HG02943 (cell line): ENCODE measurements around the gene AUTS2.

Experiments used
- ATAC-seq: cut with Tn5 transposase; IDR thresholded peaks from one replicate; pipeline ENCODE4 v1.9.1; 2021; ENCODE audit warnings: mild to moderate bottlenecking, low read depth, moderate library complexity; ENCODE audit not compliant: unreplicated experiment

AUTS2 gene

DNA sequence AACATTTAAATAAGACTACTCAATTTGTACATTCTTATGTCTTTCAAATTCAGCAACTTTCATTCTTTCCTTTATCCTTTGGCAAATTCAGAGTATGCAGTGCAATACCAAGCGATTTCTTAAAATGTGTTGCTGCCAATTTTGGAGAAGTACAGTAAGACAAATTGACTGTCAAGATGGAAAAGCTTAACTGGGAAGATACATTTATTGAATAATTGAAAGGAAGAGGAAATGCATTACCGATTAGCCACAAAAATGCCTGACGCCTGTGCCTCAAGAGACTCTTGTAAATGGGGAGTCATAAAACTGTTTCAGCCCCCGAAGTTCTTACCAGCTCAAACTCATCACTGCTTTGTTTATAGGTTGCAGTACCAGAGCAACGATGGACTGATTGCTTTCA is 1160.4 kb downstream of the AUTS2 start:
- no peak for ATAC-seq

DNA sequence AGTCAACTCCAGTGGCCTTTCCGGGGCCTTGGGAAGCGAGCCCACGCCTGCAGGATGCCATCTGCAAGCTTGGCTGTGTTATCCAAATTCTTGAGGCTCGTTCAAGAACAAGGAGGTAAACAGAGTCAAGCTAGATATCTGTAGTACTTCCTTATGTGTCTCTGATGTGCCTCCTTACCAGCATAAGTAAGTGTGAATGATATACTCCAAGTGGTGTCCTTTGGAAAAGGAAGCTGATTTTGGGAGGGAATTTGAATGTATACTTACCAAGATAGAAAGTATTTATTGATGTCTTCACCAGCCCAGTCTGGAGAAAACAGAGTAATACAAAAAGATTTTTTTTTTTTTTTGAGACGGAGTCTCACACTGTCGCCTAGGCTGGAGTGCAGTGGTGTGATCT is 1161.4 kb downstream of the AUTS2 start:
- no peak for ATAC-seq

DNA sequence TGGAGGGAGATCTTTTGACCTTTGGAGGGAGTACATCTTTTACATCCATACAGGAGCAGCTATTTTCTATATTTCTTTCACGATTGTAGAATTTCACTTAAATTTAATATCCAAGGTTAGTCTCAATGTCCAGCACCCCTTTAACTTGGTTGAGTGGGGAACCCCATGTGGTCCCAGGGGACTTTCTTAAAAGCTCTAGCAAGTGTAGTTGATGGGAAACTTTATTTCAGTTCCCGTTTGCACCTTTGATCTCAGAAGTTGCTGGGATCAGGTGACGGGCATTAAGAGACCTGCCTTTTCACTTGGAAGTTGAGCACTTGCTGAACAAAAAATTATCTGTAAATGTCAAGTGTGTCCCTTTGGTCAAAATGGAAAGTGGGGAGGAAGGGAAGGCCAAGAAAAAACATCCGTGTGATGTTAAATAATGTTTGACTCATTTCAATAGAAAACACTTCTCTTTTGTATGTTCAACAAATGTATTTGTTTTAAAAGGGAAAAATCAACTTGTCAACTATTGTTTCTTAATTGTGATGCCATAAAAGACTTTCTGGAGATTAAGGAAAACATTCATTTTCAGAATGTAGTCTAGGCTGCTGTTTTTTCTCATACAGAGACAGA is 1163.5 kb downstream of the AUTS2 start:
- no peak for ATAC-seq

DNA sequence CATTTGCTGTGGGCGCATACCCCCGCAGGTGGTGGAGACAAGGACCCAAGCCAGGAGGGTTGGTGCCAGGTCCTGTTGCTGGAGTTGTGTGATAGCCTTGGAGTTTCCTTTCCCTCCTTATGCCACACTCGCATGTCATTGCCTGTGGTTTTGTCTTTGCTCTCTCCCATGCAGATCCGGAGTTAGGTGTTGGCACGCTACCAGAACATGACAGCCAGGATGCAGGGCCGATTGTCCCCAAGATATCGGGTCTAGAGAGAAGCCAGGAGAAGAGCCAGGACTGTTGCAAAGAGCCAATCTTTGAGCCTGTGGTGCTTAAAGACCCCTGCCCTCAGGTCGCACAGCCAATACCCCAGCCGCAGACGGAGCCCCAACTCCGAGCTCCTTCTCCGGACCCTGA is 1164.4 kb downstream of the AUTS2 start:
- ATAC-seq, result no peak

DNA sequence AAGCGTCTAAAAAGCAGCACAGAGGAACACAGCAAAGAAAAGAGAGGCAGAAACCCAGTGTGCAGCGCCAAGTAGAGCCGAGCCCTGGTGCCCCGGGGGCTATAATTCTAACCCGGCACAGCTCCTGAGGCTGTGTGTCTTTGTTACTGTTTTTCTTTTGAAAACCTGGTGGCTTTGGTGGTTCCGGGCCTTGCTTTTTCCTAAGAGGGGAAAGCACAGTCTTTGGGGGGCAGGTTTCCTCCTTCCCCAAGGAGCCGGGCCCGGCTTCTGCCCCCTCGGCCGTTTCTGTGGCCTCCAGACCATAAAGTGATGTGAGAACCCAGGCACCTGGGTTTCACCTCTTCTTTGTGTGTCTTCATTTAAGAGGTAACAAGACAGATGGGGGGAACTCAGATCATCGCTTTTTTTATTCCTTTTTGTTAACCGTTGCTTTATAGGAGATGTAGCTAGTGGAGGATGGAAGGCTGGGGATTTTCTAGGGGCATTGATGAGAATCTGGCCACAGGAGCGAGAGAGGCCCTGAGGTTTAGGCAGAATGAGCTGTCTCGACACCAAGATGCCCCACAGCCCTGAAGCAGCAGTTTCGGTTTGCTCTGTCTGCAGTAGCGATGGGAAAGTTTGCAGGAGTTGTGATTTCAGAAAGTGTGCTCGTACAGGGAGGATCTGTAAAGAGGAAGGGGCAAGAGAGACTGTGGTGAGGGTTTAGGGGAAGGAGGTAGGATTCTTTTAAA is 1165.9 kb downstream of the AUTS2 start:
- ATAC-seq, result peak; percentile 75

DNA sequence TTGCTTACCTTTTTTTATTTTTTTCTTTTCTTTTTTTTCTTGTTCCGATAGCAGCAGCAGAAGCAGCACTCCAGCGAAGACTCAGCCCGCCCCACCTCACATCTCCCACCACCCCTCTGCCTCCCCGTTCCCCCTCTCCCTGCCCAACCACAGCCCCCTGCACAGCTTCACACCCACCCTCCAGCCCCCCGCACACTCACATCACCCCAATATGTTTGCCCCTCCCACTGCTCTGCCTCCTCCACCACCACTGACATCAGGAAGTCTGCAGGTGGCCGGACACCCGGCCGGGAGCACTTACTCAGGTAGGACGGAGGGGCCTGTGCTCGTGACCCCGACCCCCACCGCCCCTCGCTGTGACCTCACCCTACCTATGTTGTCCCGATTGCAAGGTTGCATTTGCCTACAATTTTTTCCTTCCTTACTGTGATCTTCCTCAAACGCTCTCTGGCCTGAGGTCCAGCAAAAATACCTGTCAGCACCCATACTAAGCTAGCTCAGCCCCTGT is 1166.5 kb downstream of the AUTS2 start:
- ATAC-seq, result no peak

DNA sequence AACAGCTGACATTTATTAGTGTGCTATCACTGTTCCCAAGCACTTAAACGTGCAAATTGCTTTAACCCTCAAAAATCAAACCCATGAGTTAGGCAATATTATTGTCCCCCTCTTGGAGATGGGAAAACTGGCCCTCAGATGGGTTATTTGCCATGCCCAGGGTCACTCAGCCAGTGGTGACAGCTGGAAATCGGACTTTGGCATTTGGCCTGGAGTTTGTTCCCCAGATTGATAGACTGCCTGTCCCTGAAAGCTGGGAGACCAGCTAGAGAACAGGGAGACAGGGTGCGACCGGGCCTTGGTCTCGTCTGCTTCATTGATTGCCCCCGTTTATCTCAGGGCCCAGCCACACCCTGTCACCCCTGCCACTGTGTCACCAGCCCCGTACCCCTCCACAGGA is 1167.4 kb downstream of the AUTS2 start:
- ATAC-seq, result no peak

DNA sequence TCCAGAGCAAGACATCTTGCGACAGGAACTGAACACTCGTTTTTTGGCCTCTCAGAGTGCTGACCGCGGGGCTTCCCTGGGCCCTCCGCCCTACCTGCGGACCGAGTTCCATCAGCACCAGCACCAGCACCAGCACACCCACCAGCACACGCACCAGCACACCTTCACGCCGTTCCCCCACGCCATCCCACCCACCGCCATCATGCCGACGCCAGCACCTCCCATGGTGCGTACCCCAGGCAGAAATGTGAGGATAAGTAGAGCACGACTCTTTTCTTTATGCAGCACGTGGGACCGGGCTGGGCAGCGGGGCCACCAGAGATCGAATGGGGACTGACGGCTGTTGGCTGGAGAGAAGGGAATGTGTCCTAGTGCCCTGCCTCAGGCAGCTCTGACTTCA is 1167.8 kb downstream of the AUTS2 start:
- no peak for ATAC-seq

DNA sequence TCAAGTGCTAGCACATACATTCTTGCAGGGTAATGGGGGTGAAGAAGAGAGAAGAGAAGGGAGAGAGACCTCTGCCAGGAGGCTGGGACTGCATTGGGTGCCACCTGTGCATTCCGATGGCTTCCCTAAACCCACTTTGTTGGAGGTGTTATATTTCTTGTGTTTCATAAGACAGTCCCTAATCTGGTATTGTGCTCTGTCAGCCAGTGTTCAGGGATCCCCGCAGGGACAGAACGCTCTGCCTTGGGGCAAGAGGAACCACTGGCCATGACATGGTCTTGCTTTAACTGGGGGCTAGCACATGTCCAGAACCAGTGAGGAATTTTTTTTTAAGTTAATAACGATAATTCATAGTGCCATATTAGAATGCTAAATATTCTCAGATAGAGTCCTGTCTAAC is 1168.4 kb downstream of the AUTS2 start:
- ATAC-seq, result no peak

DNA sequence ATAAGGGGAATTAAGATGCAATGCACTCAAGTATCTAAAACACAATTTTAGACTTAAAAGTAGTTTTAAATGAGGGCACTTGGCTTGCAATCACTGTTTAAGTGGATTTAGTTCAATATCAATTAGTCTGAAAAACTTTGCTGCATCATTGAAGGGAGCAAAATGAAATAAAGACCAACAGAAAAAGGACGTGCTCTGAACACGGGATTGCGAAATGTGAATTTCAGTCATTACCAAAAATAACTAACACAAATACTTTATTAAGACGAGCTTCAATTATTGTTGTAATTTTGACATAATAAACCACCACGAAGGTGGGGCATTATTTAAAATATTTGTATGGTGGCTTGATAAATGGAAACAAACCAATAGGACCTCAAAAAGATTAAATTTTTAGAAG is 1171.9 kb downstream of the AUTS2 start:
- ATAC-seq, result no peak

DNA sequence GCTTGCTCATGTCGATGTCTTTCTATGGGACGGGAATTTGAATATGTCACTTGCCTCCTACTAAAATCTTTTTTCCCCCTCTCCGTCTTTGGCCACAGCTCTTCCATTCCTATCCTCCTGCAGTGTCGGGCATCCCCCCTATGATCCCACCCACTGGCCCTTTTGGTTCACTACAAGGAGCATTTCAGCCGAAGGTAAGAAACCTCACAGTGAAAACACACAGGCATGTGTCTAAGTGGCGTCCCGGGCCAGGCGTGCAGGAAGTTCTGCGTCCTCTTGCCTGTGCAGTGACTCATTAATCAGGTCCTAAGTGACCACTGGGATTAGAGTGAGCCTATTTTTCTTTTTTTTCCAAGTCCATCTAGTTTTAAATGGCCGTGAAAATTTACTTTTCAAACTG is 1173.2 kb downstream of the AUTS2 start:
- ATAC-seq, result no peak

DNA sequence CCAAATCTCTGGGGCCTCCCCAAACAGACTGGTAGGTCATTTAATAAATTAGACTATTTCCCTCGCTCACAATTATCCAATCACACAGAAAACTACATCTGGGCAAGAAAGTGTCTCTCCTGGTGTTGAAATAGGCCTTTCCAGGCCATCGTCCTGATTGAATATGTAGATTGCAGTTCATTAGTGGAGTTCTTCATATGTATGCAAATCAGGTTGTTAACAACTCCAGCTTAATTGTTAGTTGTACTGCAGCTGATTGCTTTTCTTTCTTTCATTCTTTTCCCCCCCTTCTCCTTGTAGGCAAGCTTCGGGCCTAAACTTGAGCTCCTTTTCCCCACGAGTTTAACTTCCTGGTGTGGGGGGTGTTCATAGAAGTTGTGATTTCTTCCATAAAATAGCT is 1174.6 kb downstream of the AUTS2 start:
- no peak for ATAC-seq

DNA sequence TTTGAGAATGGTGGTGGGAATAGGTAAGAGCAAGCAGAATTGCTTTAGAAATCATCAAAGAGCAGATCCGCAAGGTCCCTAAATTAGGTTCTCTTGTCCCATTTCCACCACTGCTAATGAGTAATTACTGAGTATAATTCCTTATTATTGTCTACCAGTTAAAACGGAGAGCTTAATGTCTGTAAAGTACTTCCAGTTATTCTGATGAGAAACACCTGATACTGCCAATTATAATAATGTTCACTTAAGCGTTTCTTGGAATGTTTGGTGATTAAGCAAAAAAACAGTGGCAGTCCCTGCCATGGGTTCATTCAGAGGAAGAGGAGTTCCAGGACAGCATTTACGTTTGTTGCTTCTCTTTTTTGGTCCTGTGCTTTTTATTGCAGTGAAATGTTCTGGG is 1175.1 kb downstream of the AUTS2 start:
- no peak for ATAC-seq

DNA sequence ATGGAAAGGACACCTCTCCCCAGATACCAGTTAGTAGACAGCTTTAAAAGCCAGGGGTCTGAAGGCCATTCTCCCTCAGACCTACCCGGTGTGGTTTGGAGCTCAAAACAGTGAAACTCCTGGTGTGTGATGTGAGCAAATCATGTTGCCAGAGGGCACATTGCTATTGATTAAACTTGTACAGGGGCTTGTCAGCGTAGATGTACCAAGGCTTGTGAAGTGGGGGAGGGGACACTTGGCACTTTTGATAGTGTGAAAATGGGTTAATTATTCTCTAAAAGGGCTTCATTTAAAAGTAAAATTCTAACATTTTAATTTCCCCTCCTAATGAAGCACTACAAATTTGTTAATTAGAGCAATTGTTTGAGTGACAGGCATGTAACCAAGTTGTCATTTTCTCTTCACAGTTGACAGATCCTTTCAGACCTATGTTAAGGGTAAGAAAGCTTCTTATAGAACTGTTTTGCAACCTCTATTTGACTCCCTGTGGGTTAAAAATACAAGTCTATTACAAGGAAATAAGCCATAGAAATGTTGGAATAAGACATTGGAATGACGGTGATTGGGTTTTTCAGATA is 1176.8 kb downstream of the AUTS2 start:
- ATAC-seq, result no peak

DNA sequence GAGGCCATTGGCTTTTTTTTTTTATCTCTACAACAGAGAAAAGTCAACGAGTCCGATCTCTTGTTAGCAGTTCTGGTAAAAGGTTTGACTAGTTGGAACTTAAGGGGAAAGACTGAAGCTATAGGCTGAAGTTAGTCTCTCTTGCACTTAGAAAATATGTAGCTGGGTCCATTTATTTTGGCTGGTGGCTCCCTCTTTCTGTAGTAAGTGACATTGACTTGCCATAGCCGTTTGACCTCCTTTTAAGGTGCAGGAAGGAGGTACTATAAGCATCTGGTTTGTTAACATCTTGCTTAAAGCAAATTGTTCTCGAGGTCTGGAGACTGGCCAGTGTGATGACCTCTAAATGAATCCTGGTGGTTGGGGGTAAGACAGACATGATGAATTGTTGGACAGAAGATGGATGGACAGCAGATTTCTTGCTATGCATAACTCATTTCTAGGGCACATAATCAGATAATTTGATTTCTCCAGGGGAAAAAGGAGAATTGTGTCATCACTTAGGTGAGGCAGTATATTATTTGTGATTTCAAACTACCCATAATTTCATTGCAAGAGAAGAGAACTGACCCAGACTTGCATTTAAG is 1177.4 kb downstream of the AUTS2 start:
- ATAC-seq, result no peak

DNA sequence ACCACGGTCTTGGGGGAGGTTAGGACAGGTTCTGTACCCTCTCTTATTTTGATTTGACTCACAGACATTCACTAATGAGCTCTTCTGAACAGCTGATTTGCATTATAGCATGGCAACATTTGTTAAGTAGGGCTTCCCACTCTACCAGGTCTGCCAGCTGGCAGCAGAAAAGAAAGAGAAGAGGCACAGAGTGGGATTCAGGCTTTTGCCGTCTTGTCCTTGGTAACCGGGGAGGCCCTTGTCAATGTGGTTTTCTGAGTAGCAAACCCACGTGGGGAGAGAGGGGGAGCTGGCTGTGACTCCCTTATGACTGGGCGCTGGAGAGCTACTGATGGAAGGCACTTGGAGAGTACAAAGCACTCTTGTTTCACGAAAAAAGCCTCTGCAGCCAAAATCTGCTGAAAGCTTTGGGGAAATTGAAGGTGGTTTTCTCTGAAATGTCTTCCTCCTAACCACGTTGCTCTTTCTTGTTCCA is 1178.4 kb downstream of the AUTS2 start:
- no peak for ATAC-seq

DNA sequence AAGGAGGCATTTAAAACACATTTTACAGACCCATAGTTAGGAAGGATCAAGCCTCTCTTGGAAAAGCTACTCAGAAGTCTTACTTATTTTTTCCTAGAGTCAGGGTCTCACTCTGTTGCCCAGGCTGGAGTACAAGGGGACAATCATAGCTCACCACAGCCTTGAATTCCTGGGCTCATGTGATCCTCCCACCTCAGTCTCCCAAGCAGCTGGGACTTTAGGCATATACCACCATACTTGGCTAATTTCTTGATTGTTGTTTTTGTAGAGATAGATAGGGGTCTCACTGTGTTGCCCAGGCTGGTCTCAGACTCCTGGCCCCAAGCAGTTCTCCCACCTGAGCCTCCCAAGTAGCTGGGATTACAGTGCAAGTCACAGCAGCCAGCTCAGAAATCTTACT is 1179.0 kb downstream of the AUTS2 start:
- ATAC-seq, result no peak

DNA sequence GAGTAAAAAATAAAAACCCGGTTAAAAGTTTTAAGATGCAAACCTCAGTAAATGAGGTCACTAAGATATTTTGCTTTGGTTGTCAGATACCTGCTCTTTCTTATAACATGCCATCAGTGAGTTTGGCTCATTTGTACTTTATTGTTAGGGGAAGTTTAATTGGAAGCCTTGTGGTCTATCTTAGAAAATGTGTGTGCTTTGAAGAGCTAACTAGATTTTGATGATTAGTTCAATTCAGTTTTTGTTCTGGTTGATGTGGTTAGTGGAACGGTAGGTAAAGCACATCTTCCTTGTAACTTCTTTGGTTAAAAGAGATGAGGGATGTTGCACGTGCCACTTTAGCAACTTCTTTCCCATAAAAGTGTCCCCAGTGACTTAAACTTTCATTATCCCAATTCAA is 1180.3 kb downstream of the AUTS2 start:
- ATAC-seq, result no peak

DNA sequence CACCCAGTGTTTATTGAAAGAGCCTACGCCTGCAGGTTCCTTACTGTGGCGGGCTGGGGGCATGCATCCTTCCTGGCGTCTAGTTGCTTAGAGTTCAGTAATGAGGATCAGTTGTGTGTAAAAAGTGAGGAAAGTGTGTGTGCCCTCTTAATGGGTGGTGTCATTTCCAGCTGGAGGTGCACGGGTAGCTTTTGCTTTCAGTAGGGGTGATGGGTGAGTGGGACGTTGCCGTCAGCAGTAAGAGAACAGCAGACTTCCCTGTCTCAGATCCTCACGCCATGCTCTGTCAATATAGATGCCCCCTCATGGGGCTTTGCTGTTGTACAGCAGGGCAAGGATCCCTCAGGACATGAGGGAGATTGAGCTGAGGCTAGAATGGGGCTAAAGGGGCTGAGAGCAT is 1181.0 kb downstream of the AUTS2 start:
- no peak for ATAC-seq

DNA sequence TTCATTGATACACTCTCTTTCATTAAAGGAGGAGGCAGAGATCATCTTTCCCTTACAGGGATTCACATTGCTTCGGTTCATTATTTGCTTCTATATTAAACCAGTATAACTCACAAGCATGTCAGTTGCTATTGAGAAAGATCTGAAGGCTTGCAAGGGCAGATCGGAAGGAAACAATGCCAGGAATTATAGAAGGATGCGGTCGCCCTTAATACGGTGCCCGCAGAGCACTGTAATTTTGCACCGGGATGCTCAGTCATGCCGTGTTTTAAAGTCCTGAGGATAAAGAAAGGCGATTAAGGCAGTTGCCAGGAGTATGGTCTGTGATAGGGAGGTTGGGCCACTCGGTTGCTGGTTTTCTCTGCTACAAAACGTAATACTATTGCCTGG is 1183.6 kb downstream of the AUTS2 start:
- ATAC-seq, result no peak

DNA sequence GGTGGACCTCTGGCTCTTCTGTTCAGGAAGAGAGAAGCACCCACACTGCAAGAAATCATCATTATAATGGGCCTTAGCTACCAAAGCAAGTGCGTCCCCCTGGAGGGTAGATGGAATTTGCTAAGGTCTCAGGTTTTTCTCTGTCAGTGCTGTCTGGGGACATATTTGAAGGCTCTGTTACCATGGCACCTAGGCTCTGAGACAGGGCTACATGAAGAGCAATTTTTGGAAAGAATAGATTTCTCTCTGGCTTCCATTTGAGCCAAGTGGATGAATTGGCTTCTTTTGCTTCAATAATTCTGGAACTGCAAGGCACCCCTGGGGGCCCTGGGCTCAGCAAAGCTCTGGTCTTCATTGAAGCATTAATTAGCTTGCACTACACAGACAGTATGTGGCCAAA is 1184.5 kb downstream of the AUTS2 start:
- ATAC-seq, result no peak

DNA sequence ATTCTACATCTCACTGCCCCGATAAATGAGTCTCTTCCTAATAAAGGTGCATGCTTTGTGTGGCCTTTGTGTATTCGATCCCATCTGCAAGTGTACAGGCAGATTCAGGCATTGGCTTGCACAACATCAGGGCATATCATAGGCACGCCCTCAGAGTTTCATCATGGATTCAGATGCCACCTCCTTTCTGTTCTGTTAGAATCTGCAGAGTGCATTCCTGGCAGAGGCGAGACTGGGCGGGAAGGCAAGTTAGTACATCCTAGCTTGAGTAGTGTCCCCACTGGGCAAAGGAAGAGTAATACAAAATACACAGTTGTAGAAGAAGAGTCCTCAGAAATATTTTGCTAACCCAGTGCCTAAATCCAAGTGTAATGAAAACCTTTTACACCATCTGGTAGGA is 1187.2 kb downstream of the AUTS2 start:
- no peak for ATAC-seq
